Measurements from ENCODE around the gene SGSH. TPM values are rescaled to one million over a fixed set of nuclear protein-coding genes. Genes with fewer than 3 reads are reported as not detected.

SGSH gene
- total RNA-seq, 1 donor from 2014 or later, result 71.0 TPM

- Mint-ChIP-seq H3K4me1 (ENCODE audit: unreplicated experiment) (peaks cover under 1% of the 10 kb centered on the region), H3K36me3 (ENCODE audit: unreplicated experiment) (peaks cover 19% of the 10 kb centered on the region), H3K27ac (ENCODE audit: unreplicated experiment) (no peak overlapping the region), H3K27me3 (ENCODE audit: unreplicated experiment) (no peaks in the 10 kb centered on the region), H3K4me3 (ENCODE audit: unreplicated experiment) (no peak overlapping the region), H3K9me3 (ENCODE audit: unreplicated experiment) (no peaks in the 10 kb centered on the region)
- no peak for TF ChIP-seq CTCF (IDR thresholded peaks at IDR 0.05)
- no peak for DNase-seq (ENCODE audit: extremely low spot score, unreplicated experiment)
Observed at GRCh38 chr17:80213643-80213975, 6.5 kb downstream of the SGSH start.

- Mint-ChIP-seq H3K27me3 (ENCODE audit: unreplicated experiment) (no peaks in the 10 kb centered on the region), H3K27ac (ENCODE audit: unreplicated experiment) (no peak overlapping the region), H3K9me3 (ENCODE audit: unreplicated experiment) (no peaks in the 10 kb centered on the region), H3K4me1 (ENCODE audit: unreplicated experiment) (no peaks in the 10 kb centered on the region), H3K4me3 (ENCODE audit: unreplicated experiment) (no peak overlapping the region), H3K36me3 (ENCODE audit: unreplicated experiment) (peaks cover 19% of the 10 kb centered on the region)
- TF ChIP-seq CTCF (IDR thresholded peaks at IDR 0.05), result no peak
- no peak for DNase-seq (ENCODE audit: extremely low spot score, unreplicated experiment)
Observed at GRCh38 chr17:80212962-80213642, 7.0 kb downstream of the SGSH start.

- H3K36me3 Mint-ChIP-seq (ENCODE audit: unreplicated experiment), result peaks cover 19% of the 10 kb centered on the region
- H3K4me3 Mint-ChIP-seq (ENCODE audit: unreplicated experiment), result no peak overlapping the region
- H3K9me3 Mint-ChIP-seq (ENCODE audit: unreplicated experiment), result no peaks in the 10 kb centered on the region
- H3K27ac Mint-ChIP-seq (ENCODE audit: unreplicated experiment), result no peak overlapping the region
- no peaks in the 10 kb centered on the region for H3K27me3 Mint-ChIP-seq (ENCODE audit: unreplicated experiment)
- DNase-seq (ENCODE audit: extremely low spot score, unreplicated experiment), result no peak
- no peak for TF ChIP-seq CTCF (IDR thresholded peaks at IDR 0.05)
- no peaks in the 10 kb centered on the region for H3K4me1 Mint-ChIP-seq (ENCODE audit: unreplicated experiment)
Observed at GRCh38 chr17:80212511-80212910, 7.6 kb downstream of the SGSH start.

- no peak for TF ChIP-seq CTCF (IDR thresholded peaks at IDR 0.05)
- no peaks in the 10 kb centered on the region for H3K27me3 Mint-ChIP-seq (ENCODE audit: unreplicated experiment)
- no peaks in the 10 kb centered on the region for H3K4me1 Mint-ChIP-seq (ENCODE audit: unreplicated experiment)
- no peak overlapping the region for H3K4me3 Mint-ChIP-seq (ENCODE audit: unreplicated experiment)
- no peaks in the 10 kb centered on the region for H3K9me3 Mint-ChIP-seq (ENCODE audit: unreplicated experiment)
- H3K36me3 Mint-ChIP-seq (ENCODE audit: unreplicated experiment), result peaks cover 17% of the 10 kb centered on the region
- H3K27ac Mint-ChIP-seq (ENCODE audit: unreplicated experiment), result no peak overlapping the region
- no peak for DNase-seq (ENCODE audit: extremely low spot score, unreplicated experiment)
Observed at GRCh38 chr17:80212109-80212508, 8.0 kb downstream of the SGSH start.

GRCh38 chr17:80210348-80211108 is 9.6 kb downstream of the SGSH start:
- Mint-ChIP-seq H3K27me3 (ENCODE audit: unreplicated experiment) (no peaks in the 10 kb centered on the region), H3K27ac (ENCODE audit: unreplicated experiment) (no peak overlapping the region), H3K36me3 (ENCODE audit: unreplicated experiment) (peaks cover 12% of the 10 kb centered on the region), H3K4me1 (ENCODE audit: unreplicated experiment) (no peaks in the 10 kb centered on the region), H3K4me3 (ENCODE audit: unreplicated experiment) (no peak overlapping the region), H3K9me3 (ENCODE audit: unreplicated experiment) (no peaks in the 10 kb centered on the region)
- no peak for DNase-seq (ENCODE audit: extremely low spot score, unreplicated experiment)
- TF ChIP-seq CTCF (IDR thresholded peaks at IDR 0.05), result no peak
